Keratinocyte (primary cell): ENCODE results near the gene ARHGEF18. TPM values are rescaled to one million over a fixed set of nuclear protein-coding genes. Genes with fewer than 3 reads are reported as not detected.

ENCODE experiments used
- DNase-seq: peaks from one replicate; pipeline ENCODE4 v3.0.0-alpha.2; 2011; ENCODE audit warnings: low read depth, missing footprints, low spot score
- FAIRE-seq: peaks from 2 replicates; lab custom pipeline; 2011; peaks lifted over from hg19 to GRCh38; lab: Jason Lieb, UNC
- H2AFZ ChIP-seq: 2 replicates; pipeline ENCODE4 v1.6.0; 2012; ENCODE audit warnings: low read length, control low read depth, inconsistent platforms; ENCODE audit not compliant: control insufficient read depth
- H3K27ac ChIP-seq: 2 replicates; pipeline ENCODE4 v1.5.1; 2011; ENCODE audit warnings: low read length; ENCODE audit not compliant: control insufficient read depth, insufficient read depth
- H3K27me3 ChIP-seq: 3 replicates; pipeline ENCODE4 v1.6.0; 2011; ENCODE audit warnings: low read length; ENCODE audit not compliant: control insufficient read depth, insufficient read depth; ENCODE audit errors: extremely low read depth
- H3K36me3 ChIP-seq, 2 experiments: 2 replicates in 1 of 2; 3 replicates in 1 of 2; pipeline ENCODE4 v1.5.1; 2011; ENCODE audit warnings: low read length in 2 of 2, mild to moderate bottlenecking in 1 of 2; ENCODE audit not compliant: control insufficient read depth in 2 of 2, insufficient read depth in 2 of 2; ENCODE audit errors: extremely low read depth in 1 of 2
- H3K4me1 ChIP-seq: 3 replicates; pipeline ENCODE4 v1.5.1; 2011; ENCODE audit warnings: low read length; ENCODE audit not compliant: control insufficient read depth, insufficient read depth; ENCODE audit errors: extremely low read depth
- H3K4me2 ChIP-seq: 3 replicates; pipeline ENCODE4 v1.6.0; 2011; ENCODE audit warnings: low read depth, low read length; ENCODE audit not compliant: control insufficient read depth, insufficient read depth; ENCODE audit errors: extremely low read depth
- H3K4me3 ChIP-seq, 3 experiments: fragments of 200-600 bp in 1 of 3; sonication (generic) in 1 of 3; 2 replicates in 2 of 3; 3 replicates in 1 of 3; pipeline ENCODE4 v1.5.1; 2011 to 2016; ENCODE audit warnings: low read length in 3 of 3, mild to moderate bottlenecking in 3 of 3, control low read depth in 2 of 3, inconsistent platforms in 1 of 3, low read depth in 1 of 3, mixed read lengths in 1 of 3, mixed run types in 1 of 3, moderate library complexity in 1 of 3; ENCODE audit not compliant: control insufficient read depth in 2 of 3, insufficient read depth in 2 of 3; ENCODE audit errors: extremely low read depth in 1 of 3
- H3K79me2 ChIP-seq: 2 replicates; pipeline ENCODE4 v1.6.0; 2012; ENCODE audit warnings: low read length; ENCODE audit not compliant: control insufficient read depth, insufficient read depth
- H3K9ac ChIP-seq: 3 replicates; pipeline ENCODE4 v1.6.0; 2011; ENCODE audit warnings: low read length; ENCODE audit not compliant: control insufficient read depth, insufficient read depth; ENCODE audit errors: extremely low read depth
- H3K9me1 ChIP-seq: 3 replicates; pipeline ENCODE4 v1.6.0; 2011; ENCODE audit warnings: low read length; ENCODE audit not compliant: control insufficient read depth, insufficient read depth; ENCODE audit errors: extremely low read depth
- H3K9me3 ChIP-seq: 2 replicates; pipeline ENCODE4 v1.5.1; 2012; ENCODE audit warnings: low read depth, low read length; ENCODE audit not compliant: control insufficient read depth
- H4K20me1 ChIP-seq: 3 replicates; pipeline ENCODE4 v1.6.0; 2011; ENCODE audit warnings: low read length; ENCODE audit not compliant: control insufficient read depth, insufficient read depth; ENCODE audit errors: extremely low read depth
- CTCF ChIP-seq, 3 experiments: IDR thresholded peaks in 1 of 3; conservative IDR thresholded peaks in 1 of 3; optimal IDR thresholded peaks in 1 of 3; 2 replicates in 2 of 3; 3 replicates in 1 of 3; pipeline versions ENCODE3 to v1.5.1; 2011; ENCODE audit warnings: low read length in 3 of 3, mild to moderate bottlenecking in 3 of 3, moderate library complexity in 2 of 3, control low read depth in 1 of 3, inconsistent platforms in 1 of 3; ENCODE audit not compliant: insufficient read depth in 2 of 3; ENCODE audit errors: extremely low read depth in 1 of 3
- EZH2 ChIP-seq: IDR thresholded peaks from one replicate; pipeline ENCODE4 v1.6.1; 2012; ENCODE audit warnings: inconsistent platforms, mild to moderate bottlenecking, low read length, moderate library complexity
- dilution Hi-C: fragments of 300-500 bp; cut with MboI; formaldehyde crosslinking; loops from one replicate; pipeline ENCODE4 v1.7.0; 2020; ENCODE audit warnings: low sequenced_read_pairs; ENCODE audit not compliant: extremely low pct_ligation_motif_present
- polyA plus RNA-seq, 5 experiments: library from polyadenylated mRNA; depleted of rRNA in 3 of 5; stranded (reverse) in 3 of 5; stranded (forward) in 1 of 5; unstranded in 1 of 5; fragments of >200 nt; gene quantifications; 1 replicate in 1 of 5; 2 replicates in 3 of 5; 3 replicates in 1 of 5; pipeline versions ENCODE4 v1.2.1 to v1.2.3, GENCODE V29; 2011 to 2012; ENCODE audit warnings: missing spikeins in 2 of 5, low read depth in 1 of 5, low replicate concordance in 1 of 5

Gene ARHGEF18
- polyA plus RNA-seq, 1 donor (not counting 4 experiments of a cell fraction or from before 2014, with no cell fraction given) = 7.9 TPM

GRCh38 chr19:7337380-7338194 is 11.2 kb upstream of the ARHGEF18 start:
- no peaks in the 10 kb centered on the region for H3K79me2 ChIP-seq
- no peak overlapping the region for H3K4me2 ChIP-seq
- no peaks in the 10 kb centered on the region for H3K9me3 ChIP-seq
- no peaks in the 10 kb centered on the region for H4K20me1 ChIP-seq
- FAIRE-seq = no peak
- H3K36me3 ChIP-seq = no peaks in the 10 kb centered on the region
- H3K4me1 ChIP-seq = no peaks in the 10 kb centered on the region
- H3K27ac ChIP-seq = no peak overlapping the region
- H3K9me1 ChIP-seq = no peaks in the 10 kb centered on the region
- no peak overlapping the region for H3K9ac ChIP-seq
- no peaks in the 10 kb centered on the region for H3K27me3 ChIP-seq
- H3K4me3 ChIP-seq = no peak overlapping the region
- DNase-seq = no peak
- TF ChIP-seq EZH2 (no peak), CTCF (optimal IDR thresholded peaks at IDR 0.05 in 1 of 3, IDR thresholded peaks at IDR 0.05 in 1 of 3, conservative IDR thresholded peaks at IDR 0.05 in 1 of 3; ENCODE audit: extremely low read depth in 1 of 3, insufficient read depth in 2 of 3, low read length in 3 of 3) (no peak)
- dilution Hi-C loops = loop anchor here (10.0 kb wide), 1 partner anchor 73 kb away; no protein-coding TSS in a partner anchor
- H2AFZ ChIP-seq = no peak overlapping the region

- H3K4me1 ChIP-seq = no peaks in the 10 kb centered on the region
- H3K27me3 ChIP-seq = peaks cover 4% of the 10 kb centered on the region
- no peak overlapping the region for H3K9ac ChIP-seq
- no peaks in the 10 kb centered on the region for H4K20me1 ChIP-seq
- H2AFZ ChIP-seq = no peak overlapping the region
- no peaks in the 10 kb centered on the region for H3K9me3 ChIP-seq
- TF ChIP-seq EZH2 (no peak), CTCF (optimal IDR thresholded peaks at IDR 0.05 in 1 of 3, IDR thresholded peaks at IDR 0.05 in 1 of 3, conservative IDR thresholded peaks at IDR 0.05 in 1 of 3; ENCODE audit: extremely low read depth in 1 of 3, insufficient read depth in 2 of 3, low read length in 3 of 3) (peak; percentile 83 to 92 (median 91))
- H3K36me3 ChIP-seq = no peaks in the 10 kb centered on the region
- no peak overlapping the region for H3K27ac ChIP-seq
- H3K9me1 ChIP-seq = no peaks in the 10 kb centered on the region
- H3K79me2 ChIP-seq = no peaks in the 10 kb centered on the region
- FAIRE-seq (peak; percentile 52), DNase-seq (peak; percentile 25)
- no peak overlapping the region for H3K4me3 ChIP-seq
- H3K4me2 ChIP-seq = peak overlapping the region; percentile 10
- dilution Hi-C loops = no loop called here
Observed at GRCh38 chr19:7340959-7341837, 7.5 kb upstream of the ARHGEF18 start.
